GM19025 (cell line): ENCODE data around the gene RPRML.
"Not testable (repeated sequence)": the region's sequence is repeated elsewhere in the genome, so short reads cannot be mapped to it uniquely, and the experiment has no call there.

Experiments used
- ATAC-seq: cut with Tn5 transposase; IDR thresholded peaks from one replicate; pipeline ENCODE4 v1.9.1; 2021; ENCODE audit warnings: mild to moderate bottlenecking, low read depth, moderate library complexity; ENCODE audit not compliant: unreplicated experiment

The RPRML gene

DNA sequence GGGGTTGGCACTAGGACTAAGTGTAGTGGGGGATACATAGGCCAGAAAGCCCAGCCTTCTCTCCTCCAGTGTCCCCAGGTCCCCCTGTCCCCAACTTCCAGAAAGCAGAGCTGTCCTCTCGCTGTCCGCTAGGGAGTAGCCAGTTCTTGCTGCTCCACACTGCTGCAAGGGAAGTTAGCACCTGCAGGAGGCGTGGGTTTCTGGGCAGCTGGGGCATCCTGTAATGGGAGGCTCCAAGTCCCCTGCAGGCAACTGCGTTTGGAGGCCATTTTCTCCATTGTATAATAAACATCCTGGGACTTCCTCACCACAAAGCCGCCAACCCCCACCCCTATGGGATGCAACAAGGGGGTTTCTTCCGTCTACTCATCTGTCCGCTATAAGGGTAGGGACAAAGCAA, 1.7 kb downstream of the RPRML start:
- ATAC-seq, result no peak

DNA sequence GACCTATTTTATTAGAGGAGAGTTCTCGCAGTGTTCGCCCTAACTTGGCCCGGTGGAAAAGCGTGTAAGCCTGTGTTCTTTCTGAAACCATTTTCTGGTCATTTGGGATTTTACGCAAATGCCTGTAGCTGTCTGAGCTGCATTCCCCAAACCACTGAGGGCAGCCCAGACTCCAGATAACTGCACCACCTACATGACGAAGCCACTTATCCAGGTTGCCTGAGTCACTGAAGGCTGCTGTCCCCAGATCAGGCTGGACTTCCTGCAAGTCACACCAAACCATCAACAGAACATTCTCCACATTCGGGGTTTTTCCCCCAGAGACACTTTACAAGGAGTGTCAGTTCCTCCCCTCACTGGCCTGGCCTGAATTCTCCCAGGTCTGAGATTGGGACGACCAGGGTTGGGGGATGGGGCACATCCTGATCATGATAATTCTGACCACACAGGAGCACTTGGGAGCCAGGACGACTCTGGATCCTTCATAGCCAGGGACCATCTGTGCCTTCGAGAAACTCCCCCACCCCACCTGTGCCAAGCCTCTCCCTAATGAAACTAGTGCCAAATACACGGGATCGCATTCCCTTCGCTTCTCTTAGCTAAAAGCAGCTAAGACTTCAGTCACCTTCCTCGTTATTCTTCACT, 2.3 kb downstream of the RPRML start:
- no peak for ATAC-seq

- ATAC-seq, result no peak
These were observed 3.8 kb downstream of the RPRML start for GRCh38 chr17:46975287-46975686.

DNA sequence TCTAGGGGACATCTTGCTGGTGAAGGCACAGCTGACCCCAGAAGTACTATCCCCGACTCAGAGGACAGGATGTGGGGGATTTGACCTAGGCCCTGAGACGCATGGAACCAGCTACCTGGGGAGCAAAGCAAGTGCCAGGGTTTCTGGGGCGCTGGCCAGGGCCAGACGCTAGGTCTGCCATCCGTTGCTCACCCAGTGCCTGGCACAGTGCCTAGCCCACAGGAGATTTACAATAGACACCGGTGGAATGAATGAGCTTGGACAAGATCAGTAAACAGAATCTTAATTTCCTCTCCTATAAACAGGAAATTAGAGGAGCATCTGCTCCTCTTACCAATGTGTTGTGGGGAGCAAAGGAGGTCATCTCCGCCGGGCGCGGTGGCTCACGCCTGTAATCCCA, 5.0 kb downstream of the RPRML start:
- no peak for ATAC-seq

GRCh38 chr17:46972346-46972745, 6.7 kb downstream of the RPRML start:
- ATAC-seq, result no peak

DNA sequence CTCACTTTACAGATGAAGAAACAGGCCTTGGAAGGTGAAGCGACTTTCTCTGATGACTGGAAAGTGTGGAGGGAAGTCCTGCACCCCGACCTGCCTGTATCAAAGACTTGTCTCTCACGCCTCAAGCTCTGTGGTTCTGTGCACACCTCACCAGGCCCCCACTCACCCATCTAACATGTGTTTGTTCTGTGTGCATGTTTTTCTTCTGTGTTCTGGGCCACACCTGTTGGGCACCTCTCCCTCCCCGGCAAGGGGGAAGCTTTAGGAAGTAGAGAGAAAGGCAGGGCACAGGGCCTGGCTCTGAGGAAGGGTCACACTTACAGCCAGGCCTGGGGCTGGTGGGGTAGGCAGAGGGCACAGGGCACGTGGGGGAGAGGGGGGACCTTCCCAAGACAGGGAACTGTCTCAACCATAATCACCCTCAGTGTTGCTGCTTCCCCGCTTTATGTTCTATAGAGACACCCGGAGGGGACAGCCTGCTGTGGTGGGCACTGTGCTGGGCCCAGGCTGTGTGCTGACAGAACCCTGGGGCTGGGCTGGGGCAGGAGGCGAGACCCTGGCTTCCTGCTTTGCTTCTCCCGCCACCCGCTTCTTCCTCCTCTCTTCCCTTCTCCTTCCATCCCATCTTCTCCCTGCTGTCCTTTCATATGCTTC, 7.3 kb downstream of the RPRML start:
- ATAC-seq, result no peak

- ATAC-seq, result no peak
These were observed 10.2 kb downstream of the RPRML start for GRCh38 chr17:46968896-46969295.

DNA sequence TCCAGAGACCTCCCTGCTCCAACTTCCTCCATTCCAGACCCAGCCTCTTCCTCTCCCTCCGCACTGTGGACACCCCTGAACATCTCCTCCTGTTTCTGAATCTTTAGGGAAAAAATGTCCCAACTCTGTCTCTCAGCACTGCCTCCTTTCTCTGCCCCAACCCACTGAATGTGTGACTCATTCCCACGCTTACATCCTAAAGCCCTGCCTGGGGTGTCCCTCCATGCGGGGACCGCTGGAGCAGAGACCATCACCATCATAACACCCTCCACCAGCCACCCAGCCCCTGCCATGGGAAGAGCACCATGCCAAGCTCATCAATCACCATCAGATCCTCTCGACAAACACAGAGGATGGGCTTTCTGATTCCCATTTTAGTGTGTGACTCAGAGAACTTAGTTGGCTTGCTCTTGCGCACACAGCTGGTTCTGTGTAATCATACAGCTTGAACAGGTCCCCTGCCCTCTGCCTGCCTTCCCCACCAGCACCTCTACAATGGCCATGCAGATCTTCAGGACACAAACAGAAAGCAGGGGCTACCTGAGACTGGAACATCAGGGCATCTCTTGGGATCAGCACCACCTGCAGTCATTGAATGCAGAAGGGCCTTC, 10.7 kb downstream of the RPRML start:
- ATAC-seq, result no peak

GRCh38 chr17:46964315-46965265, 14.5 kb downstream of the RPRML start:
- no peak for ATAC-seq

DNA sequence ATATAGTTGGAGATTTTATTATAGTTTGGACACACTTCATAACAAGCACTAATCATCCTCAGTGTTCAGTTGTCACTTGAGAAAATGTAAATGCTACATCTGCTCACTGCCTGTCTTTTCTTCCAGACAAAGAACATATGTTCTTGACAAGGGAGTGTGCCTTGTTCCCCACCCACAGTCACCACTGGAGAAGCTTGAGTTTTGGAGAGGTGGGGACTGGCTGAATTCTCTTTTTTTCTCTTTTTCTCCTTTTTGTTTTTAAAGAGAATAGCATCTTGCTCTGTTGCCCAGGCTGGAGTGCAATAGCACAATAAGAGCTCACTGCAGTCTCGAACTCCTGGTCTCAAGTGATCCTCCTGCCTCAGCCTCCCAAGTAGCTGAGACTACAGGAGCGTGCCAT, 15.5 kb downstream of the RPRML start:
- no peak for ATAC-seq

GRCh38 chr17:46962374-46962790, 16.7 kb downstream of the RPRML start:
- no peak for ATAC-seq

DNA sequence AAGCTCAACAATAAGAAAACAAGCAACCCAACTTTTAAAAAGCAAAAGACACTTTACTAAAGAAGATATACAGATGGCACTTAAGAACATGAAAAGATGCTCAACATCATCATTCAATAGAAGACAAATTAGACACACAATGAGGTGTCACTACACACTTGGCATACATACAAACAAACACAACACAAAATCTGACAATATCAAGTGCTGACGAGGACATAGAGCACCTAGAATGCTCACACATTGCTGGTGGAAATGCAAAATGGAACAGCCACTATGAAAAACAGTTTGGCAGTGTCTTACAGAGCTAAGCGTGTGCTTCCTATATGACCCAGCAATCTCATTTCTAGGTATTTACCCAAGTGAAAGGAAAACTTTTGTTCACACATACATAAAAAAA, 18.9 kb downstream of the RPRML start:
- no peak for ATAC-seq

GRCh38 chr17:46958041-46958591, 20.9 kb downstream of the RPRML start:
- ATAC-seq, result no peak

DNA sequence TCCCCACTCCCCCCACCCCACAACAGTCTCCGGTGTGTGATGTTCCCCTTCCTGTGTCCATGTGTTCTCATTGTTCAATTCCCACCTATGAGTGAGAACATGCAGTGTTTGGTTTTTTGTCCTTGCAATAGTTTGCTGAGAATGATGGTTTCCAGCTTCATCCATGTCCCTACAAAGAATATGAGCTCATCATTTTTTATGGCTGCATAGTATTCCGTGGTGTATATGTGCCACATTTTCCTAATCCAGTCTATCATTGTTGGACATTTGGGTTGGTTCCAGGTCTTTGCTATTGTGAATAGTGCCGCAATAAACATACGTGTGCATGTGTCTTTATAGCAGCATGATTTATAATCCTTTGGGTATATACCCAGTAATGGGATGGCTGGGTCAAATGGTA, 25.9 kb downstream of the RPRML start:
- not testable (repeated sequence) for ATAC-seq

- no peak for ATAC-seq
These were observed 26.9 kb downstream of the RPRML start for GRCh38 chr17:46952115-46952514.

- ATAC-seq, result no peak
These were observed 27.3 kb downstream of the RPRML start for GRCh38 chr17:46951706-46952105.

GRCh38 chr17:46950997-46951621, 27.9 kb downstream of the RPRML start:
- ATAC-seq, result no peak

DNA sequence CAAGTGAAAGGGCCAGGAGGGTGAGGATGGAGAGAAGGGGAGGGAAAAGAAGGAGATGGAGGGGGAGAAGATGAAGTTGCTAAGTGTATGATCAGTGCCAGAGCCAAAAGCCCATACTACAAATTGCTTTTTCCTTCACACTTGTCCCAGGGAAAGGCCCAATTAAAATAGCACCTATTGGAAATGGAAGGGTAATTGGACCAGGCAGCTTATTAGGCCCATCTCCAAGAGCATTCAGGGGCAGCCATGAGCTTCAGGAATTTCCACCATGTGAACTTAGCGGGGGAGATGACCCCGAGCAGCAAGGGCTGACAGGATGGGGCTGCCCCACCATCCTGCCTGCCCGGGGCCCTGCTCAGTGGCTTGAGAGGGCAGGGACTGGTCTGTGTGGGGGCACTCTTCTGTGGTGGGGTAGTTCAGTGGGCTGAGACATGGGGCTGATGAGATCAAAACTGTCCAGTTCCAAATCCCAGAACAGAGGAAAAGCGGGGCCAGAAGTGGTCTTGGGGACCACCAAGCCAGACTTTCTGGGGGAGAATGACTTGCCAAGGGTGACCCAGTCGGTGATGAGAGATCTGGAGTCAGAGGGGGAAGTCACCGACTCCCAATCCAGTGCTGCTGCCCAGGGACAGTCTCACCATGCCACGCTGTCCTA, 28.6 kb downstream of the RPRML start:
- no peak for ATAC-seq

- ATAC-seq, result no peak
These were observed 29.5 kb downstream of the RPRML start for GRCh38 chr17:46949291-46950174.
